MM.1S (cell line): ENCODE data around the gene CCT7.

Experiments used
- EZH2 ChIP-seq: fragments of 300-600 bp; sonication (generic); optimal IDR thresholded peaks from 2 replicates; pipeline ENCODE3; 2017; ENCODE audit warnings: low read depth, mild to moderate bottlenecking, antibody characterized with exemption, low read length, mixed read lengths
- EZH2phosphoT487 ChIP-seq: fragments of 300-600 bp; sonication (generic); IDR thresholded peaks from 2 replicates; pipeline ENCODE4 v1.6.1; 2018; ENCODE audit warnings: antibody characterized with exemption, low read length
- TF ChIP-seq, protein P1 (sequence below): fragments of 300-600 bp; sonication (generic); IDR thresholded peaks from 2 replicates; pipeline ENCODE4 v1.5.1; 2016; ENCODE audit warnings: antibody characterized with exemption, low read length, mixed read lengths

DNA sequence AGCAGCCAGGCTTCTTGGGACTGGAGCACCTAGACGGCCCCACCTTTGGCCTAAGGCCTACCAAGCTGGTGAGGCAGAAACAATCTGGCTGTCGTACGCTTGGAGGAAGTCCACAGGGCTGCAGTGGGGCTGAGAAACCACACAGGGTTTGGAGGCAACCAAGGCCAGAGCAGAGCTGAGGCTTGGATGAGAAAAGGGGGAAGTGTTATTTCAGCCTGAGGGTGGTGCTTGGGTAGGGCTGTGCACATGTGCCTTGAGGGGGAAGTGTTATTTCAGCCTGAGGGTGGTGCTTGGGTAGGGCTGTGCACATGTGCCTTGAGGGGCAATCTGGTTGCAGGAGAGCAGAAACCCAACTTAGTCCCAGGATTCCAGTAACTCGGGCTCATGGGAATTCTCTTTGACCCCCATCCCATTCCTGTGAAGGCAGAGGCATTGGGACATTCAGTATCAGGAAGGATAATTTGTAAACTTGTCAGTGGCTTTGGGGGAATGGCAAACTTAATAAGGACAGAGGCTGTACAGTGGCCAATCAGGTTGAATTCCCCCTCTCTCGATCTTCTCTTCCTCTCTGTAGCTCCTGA is 51.1 kb downstream of the CCT7 start:
- TF ChIP-seq, protein P1, sequence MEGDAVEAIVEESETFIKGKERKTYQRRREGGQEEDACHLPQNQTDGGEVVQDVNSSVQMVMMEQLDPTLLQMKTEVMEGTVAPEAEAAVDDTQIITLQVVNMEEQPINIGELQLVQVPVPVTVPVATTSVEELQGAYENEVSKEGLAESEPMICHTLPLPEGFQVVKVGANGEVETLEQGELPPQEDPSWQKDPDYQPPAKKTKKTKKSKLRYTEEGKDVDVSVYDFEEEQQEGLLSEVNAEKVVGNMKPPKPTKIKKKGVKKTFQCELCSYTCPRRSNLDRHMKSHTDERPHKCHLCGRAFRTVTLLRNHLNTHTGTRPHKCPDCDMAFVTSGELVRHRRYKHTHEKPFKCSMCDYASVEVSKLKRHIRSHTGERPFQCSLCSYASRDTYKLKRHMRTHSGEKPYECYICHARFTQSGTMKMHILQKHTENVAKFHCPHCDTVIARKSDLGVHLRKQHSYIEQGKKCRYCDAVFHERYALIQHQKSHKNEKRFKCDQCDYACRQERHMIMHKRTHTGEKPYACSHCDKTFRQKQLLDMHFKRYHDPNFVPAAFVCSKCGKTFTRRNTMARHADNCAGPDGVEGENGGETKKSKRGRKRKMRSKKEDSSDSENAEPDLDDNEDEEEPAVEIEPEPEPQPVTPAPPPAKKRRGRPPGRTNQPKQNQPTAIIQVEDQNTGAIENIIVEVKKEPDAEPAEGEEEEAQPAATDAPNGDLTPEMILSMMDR: no peak
- TF ChIP-seq EZH2 (no peak), EZH2phosphoT487 (no peak)
